Activated CD8-positive, alpha-beta memory T cell treated with anti-CD3 and anti-CD28 coated beads for 36 hours (primary cell): Measurements from ENCODE around the gene FHIT. TPM values are rescaled to one million over a fixed set of nuclear protein-coding genes. Genes with fewer than 3 reads are reported as not detected.

Experiments
- CTCF ChIA-PET: fragments of 350-600 bp; sonication (Branson Sonifier 250); formaldehyde crosslinking; loops from one replicate; lab custom pipeline; 2021; ENCODE audit warnings: antibody characterized with exemption; lab: Charles Lee
- POLR2A ChIA-PET: fragments of 350-600 bp; sonication (Branson Sonifier 250); formaldehyde crosslinking; loops from one replicate; lab custom pipeline; 2021; ENCODE audit warnings: antibody characterized with exemption; lab: Charles Lee
- total RNA-seq, 2 experiments: library from RNA; stranded (reverse); gene quantifications; one replicate each; pipeline ENCODE4 v1.2.3, GENCODE V29; 2021

Gene FHIT
- total RNA-seq, 2 experiments from 2014 or later: 5.0 to 5.7 TPM

DNA sequence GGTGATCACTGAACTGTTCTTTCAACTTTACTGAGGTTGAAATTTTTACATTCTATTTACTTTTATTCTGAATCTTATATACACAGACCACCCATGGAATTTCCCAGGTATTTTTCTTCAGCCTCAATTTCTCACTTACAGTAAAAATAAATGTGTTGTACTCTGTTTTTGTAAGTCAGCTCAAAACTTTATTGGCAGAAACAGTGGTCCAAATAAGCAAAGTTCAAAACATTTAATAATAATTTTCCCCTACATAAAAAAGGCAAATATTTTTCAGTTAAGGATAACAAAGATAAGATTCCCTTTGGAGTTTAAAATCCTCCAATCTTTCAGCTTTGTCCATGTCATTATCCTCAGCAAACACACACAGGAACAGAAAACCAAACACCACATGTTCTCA, 738.0 kb downstream of the FHIT start:
- POLR2A ChIA-PET: no interaction called here
- CTCF ChIA-PET: no interaction called here

DNA sequence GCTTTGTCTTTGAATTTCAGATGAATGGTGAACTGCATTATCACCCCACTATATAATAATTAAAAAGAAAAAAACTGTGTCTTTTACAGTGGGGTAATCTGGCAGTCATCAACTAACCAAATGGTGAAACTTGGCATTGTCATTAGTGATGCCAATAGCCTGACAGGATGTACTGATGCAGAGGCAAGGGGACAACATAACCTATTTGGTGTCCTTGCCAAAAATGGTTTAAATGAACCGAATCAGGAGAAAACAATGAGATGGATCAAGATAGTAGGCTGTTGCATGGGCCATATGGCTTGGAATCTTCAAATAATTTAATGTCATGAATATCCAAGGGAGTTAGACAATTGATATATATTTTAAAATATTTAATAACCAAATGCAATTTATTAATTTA, 738.7 kb downstream of the FHIT start:
- POLR2A ChIA-PET: no interaction called here
- CTCF ChIA-PET: no interaction called here

DNA sequence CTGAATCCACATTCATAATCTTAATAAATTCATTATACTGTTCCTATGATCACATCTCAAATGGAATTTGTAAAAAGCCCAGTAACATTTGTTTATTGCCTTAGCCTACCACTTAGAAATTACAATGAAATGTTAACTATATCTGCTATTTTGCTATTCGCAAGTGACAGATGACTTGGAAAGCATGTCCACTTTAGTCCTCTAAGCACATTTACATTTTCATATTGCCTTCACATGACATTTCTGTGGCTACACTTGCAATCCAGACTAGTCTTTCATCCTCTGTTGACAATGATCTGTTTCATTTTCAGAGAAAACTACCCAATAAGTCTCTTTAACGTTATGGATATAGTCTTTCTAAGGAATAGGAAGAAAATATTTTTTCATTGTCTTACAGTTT, 741.8 kb downstream of the FHIT start:
- ChIA-PET POLR2A (no interaction called here), CTCF (no interaction called here)

DNA sequence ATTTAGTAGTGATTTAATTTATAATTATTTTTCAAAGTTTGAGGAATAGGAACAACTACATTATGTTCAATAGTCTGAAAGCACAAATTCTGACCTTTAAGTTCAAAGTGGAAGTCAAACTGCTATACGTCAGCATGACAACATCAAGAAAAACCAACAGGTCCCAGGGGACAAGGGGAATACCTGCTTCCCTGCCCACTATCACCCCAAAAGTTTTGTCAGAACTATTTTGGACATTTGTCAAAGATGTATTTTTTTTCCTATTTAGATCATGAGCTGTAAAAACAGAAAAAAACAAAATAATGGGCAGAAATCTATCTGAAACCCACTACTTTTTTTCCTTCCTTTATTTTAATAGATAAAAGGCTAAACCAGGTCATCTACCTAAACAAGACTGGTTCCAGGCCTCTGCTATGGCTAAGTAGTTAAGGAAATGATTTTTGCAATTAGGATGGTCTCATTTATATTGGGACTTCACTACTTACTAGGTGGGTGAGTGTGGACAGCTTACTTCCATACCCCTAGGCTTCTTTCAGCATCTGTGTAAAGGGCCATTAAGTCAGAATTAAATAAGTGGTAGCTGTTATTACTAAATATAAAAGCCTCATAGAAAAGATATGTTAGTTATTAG, 746.3 kb downstream of the FHIT start:
- ChIA-PET CTCF (no interaction called here), POLR2A (no interaction called here)

DNA sequence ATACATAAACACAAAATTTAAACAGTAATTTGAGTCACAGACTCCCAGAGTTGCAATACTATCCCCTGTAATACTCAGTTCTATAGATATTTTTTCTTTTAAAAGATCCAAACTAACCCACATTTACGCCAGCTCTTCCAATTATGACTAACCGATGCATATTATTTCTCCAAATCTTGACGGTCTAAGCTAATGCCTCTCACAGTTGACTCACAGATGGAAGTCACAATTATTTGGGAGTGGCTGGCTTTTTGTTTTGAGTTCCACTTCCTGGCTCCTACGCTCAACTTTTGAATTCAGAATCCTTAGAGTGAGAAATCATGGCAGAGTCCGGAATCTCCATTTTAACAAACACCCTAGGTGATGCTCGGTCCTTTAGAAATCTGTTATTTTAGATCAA, 749.9 kb downstream of the FHIT start:
- CTCF ChIA-PET: no interaction called here
- POLR2A ChIA-PET: no interaction called here

DNA sequence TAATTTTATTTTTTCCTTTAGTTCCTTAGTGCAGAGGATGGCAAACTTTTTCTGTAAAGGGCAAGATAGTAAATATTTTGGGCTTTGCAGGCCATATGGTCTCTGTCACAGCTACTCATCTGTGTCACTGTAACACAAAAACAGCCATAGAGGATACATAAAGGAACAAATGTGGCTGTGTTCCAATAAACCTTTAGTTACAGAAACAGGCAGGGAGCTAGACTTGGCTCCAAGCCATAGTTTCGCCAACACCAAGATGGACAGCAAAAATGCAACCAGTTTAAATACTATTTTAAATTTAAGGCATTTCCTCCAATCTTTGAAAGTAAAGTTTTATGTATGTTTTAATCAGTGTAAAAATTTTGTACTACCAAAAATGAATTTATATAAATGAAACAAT, 753.4 kb downstream of the FHIT start:
- POLR2A ChIA-PET: no interaction called here
- CTCF ChIA-PET: no interaction called here

DNA sequence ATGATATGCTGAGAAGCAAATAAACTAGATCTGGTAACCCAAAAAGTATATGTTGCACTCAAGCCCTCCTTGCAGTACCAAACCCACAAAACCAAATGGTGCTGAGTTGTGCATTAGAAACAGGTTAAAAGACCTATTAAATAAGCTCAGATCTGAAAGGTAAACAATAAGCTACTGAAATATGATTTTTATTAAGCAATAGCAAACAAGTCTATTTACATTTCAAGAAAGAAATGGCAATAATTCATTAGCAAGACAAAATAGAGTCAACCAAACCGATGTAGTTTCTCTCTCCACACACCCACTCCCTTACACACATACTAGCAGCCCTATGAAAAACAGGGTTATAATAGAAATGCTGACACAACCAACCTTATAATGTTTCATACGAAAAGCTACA, 760.3 kb downstream of the FHIT start:
- POLR2A ChIA-PET: no interaction called here

DNA sequence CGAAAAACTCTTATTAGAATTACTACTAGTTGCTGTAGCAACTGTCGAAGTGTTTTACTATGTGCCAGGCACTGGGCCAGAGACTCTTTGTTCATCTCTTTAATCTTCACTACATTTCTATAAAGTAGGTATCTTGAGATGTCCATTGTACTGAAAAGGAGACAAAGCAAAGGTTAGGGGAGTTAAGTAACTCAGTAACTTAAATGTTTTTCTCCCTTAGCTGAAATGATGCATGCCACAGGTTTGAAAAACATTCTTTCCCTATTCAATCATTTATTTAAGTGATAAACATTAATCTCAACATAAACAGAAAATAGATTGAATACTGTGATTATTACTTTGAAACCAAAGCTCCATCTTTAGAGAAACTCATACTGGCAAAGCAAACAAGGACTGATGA, 776.2 kb downstream of the FHIT start:
- CTCF ChIA-PET: no interaction called here
- POLR2A ChIA-PET: no interaction called here

More for the DNA sequence above, 760.3 kb downstream of the FHIT start:
- CTCF ChIA-PET: no interaction called here

DNA sequence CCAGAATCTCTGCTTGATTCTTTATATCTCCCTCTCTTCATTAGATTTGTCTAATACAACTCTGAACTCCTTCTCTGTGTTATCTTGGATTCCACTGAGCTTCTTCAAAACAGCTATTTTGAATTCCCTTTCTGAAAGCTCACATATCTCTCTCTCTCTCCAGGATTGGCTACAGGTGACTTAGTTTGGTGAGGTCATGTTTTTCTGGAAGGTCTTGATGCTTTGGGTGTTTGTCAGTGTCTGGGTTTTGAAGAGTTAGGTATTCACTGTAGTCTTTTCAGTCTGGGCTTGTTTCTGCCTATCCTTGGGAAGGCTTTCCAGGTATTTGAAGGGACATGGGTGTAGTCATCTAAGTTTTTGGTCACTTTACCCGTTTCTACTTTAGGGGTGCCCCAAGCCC, 781.8 kb downstream of the FHIT start:
- POLR2A ChIA-PET: no interaction called here
- CTCF ChIA-PET: no interaction called here

DNA sequence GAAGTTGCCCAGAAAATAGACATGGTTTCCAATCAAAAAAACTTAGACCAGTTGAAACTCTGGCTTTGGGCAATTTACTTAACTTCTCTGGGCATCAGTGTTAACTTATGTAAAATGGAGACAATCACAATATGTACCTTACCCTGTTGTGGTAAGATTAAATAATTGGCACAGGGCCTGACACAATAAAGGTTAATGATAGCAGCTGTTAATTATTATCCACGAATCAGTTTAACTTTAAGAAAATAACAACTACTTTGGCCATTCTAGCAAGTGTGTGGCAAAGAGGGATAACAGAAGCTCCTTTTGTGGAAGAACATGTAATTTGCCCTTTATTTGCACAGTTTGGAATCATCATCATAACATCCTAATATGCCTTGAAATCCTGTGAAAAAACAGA, 787.6 kb downstream of the FHIT start:
- CTCF ChIA-PET: no interaction called here
- POLR2A ChIA-PET: no interaction called here

DNA sequence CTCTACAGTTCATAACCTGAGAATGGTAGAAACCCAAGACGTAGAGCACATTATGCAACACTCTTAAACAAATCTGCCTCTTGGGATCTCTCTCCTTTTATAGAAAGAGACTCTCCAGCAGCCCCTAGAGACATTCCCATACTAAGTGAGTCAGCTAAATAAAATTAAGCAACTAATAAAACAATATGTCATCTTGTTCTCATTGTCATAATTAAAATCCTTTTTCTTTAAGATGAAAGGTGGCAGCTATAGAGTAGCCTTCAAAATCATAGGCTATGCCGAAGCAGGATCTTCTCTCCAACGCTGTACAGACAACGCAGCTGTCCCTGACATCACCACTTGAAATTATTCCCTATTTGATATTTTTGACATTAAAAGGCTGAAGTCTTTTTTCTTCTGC, 790.0 kb downstream of the FHIT start:
- ChIA-PET CTCF (no interaction called here), POLR2A (no interaction called here)

DNA sequence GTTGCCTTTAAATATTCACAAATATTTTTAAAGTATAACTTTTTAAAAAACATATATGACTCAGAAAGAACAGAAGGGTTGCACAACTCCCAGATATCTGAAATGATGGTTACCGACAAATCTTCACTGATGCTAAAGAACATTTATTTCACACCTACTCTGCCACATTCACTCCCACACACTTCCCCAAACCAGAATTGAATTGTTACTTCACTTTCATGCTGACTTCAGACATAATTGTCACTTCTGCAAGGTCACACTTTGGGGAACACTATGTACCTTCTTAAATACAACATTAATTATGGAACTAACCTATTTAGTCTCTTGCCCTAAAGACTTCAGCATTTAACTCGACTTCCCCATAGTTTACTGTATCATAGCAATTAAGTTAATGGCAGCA, 795.1 kb downstream of the FHIT start:
- ChIA-PET POLR2A (no interaction called here), CTCF (no interaction called here)

DNA sequence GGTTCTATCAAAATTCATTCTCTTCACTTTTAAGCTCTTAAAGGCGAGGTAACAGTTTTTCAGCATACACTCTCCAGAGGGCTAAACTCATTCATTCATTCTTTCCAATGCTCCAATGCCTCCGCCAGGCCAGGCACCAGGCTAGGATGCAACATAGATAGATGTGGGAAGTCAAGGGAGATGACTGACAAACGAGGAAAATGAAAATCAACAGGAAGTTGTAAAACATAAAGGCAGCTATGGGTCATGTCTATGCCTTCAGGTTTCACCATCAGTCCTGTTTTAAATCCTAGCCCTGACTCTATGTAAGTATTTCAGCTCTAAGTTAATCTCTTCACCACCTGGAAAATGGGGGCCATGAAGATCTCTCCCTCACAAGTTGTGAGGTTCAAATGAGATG, 797.9 kb downstream of the FHIT start:
- ChIA-PET CTCF (no interaction called here), POLR2A (no interaction called here)

DNA sequence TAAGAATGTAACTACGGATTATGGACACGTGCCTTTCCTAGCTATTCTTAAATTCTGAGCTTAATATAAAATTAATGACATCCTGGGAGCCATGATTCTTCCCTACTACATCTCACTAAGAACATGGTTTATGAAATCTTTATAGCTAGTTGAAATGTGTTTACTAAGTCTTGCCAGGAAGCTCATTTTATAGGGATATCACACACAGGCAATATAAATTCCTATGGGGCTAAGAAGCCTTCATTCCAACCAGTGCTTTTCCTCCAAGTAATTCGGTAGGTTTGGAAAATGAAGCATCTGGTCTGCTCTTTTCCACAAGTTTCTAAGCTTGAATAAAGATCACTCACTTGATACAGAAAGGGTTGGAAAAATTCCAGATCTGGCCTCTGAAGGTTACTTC, 802.6 kb downstream of the FHIT start:
- ChIA-PET POLR2A (no interaction called here), CTCF (no interaction called here)

DNA sequence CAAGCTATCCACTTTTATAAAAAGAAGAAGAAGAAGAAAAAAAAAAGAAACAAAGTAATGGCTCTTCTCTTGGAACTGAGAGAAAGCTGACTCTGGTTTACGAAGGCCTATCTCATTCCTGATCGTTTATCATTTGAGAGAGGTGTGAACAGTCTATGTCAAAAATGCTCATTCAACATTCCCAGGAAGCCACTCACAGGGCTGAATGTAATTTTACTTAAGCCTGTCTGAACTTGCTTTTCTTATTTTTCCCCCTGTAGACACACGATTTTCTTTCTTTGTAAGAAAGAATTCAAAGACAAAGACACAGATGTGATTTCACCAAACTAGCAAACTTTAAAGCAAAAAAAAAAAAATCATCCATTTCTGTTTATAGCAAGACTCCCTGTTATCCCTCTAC, 805.8 kb downstream of the FHIT start:
- POLR2A ChIA-PET: no interaction called here
- CTCF ChIA-PET: no interaction called here

DNA sequence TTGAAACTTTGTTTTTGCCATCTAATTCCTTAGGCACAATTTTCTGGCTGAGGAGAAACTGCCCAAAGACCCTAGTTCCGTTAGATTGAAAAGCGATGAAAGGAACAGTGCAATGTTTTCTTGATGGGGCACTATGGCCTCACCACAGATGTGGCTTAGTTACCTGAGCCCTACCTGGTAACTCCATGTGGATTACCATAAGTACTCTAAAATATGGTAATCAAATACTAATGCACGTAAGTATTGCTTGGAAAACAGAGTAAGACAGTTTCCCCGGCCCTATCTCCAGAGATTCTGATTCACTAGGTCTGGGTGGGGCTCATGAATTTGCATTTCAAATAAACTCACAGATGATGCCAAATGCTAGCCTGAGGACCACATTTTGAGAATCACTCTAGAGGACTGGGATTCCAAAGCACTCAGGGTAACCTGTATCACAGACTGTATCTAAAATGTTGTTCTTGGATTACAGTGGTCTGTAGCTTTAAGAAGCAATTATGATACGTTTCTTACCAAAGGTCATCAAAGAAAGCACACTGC, 806.3 kb downstream of the FHIT start:
- CTCF ChIA-PET: no interaction called here

DNA sequence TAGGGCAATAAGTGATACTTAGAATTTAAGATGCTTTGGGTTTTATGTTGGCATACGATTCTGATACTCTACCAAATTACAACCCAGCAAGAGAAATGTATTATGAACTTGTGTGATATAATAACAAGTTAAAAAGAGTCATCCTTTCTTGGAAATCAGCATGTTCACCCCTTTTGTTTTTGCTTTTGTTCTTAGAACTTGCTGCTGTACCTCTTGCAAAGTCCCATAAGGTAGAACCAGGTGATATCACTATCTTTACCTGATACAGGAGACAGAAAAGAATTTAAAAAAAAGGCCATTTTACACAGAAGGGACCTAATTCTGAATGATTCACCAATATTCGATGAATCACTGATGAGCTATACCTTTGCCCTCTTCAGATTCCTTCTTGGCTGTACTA, 810.4 kb downstream of the FHIT start:
- ChIA-PET CTCF (no interaction called here), POLR2A (no interaction called here)

More for the DNA sequence above, 806.3 kb downstream of the FHIT start:
- POLR2A ChIA-PET: no interaction called here

DNA sequence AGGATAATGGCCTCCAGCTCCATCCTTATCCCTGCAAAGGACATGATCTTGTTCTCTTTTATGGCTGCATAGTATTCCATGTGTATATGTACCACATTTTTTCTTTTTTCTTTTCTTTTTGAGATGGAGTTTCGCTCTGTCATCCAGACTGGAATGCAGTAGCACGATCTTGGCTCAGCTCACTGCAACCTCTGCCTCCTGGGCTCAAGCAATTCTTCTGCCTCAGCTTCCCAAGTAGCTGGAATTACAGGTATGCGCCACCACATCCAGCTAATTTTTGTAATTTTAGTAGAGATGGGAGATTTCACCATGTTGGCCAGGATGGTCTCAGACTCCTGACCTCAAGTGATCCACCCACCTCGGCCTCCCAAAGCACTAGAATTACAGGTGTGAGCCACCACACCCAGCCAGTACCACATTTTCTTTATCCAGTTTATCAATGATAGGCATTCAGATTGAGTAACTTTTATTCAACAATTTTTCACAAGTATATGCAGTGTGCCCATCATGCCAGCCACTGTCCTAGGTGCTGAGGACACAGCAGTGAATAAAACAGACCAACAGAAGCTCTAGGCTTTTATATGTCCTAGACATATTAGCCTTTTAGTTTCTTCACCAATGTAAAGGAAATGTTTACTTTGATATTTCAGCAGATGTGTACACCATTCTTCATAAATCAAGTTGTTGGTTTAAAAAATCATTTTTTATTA, 815.2 kb downstream of the FHIT start:
- POLR2A ChIA-PET: no interaction called here
- CTCF ChIA-PET: no interaction called here

DNA sequence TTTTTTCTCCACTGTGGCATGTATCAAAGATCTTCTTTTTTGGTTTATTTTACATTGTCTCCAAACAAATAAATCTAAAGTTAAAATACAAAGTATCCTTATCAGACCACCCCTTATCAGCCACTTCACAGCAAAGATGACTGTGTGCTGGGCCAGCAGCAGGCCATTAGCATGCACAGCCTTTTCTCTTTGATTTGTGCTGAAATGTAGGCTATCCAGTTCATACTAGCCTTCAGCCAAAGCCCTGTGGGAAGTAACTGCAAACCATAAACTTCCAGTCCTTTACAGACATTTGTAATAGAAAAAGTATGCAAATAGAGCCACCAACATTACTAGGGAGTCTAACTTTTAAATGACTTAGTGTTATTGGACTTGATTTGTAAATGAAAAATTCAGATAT, 816.3 kb downstream of the FHIT start:
- ChIA-PET CTCF (no interaction called here), POLR2A (no interaction called here)

DNA sequence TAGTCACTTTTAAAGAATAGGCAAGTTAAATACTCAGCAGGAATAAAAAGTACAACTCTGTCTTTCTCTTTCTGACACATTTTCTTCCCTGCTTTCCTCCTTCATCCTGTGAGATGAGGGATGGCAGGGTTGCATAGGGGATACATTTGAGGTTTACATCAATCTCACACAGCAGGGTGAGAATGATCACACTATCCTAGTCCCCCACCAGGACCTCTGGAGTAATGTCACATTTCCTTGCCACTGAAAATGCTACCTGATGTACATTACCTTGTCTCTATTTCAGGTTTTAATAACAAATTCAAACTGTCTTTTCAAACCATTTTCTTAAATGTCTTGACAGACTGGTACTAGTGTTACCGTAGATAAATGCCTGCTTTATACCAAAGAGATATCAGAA, 816.9 kb downstream of the FHIT start:
- POLR2A ChIA-PET: no interaction called here
- CTCF ChIA-PET: no interaction called here

DNA sequence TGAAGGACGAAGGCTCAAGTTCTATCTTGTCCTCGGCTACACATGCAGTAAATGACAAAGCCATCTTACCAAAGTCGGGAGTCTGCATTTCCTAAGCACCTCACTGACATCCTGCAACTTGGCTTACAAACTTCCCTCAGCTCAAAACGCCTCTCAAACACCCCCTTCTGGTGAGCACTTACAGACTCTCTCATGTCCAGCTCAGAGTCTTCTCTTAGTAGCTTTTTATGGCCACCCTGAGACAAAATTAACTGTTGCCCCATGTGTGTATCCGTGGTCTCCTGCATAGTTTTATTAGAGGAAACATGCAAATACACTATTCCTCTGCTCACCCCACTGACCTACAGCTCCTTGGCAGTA, 819.7 kb downstream of the FHIT start:
- POLR2A ChIA-PET: interaction anchor here (0.7 kb wide), 1 partner anchor 442 kb away, joined by 4 read pairs; no protein-coding TSS in a partner anchor
- CTCF ChIA-PET: no interaction called here
